Breast epithelium (tissue), 3 donors: Measurements from ENCODE around the gene CTNNAL1.

Source experiments
- CTCF ChIP-seq, 3 donors: fragments of 450-650 bp; IDR thresholded peaks; one replicate each; pipeline ENCODE4 v1.5.1; 2016 to 2017; ENCODE audit warnings: antibody characterized with exemption in 3 of 3, mild to moderate bottlenecking in 3 of 3, moderate library complexity in 3 of 3
- POLR2A ChIP-seq: fragments of 450-650 bp; IDR thresholded peaks from one replicate; pipeline ENCODE4 v1.6.1; 2016; ENCODE audit warnings: antibody characterized with exemption, mild to moderate bottlenecking, moderate library complexity
- POLR2AphosphoS5 ChIP-seq, 3 donors: sonication (generic); formaldehyde crosslinking; IDR thresholded peaks; one replicate each; pipeline ENCODE4 v1.6.1; 2017; ENCODE audit warnings: antibody characterized with exemption in 3 of 3

DNA sequence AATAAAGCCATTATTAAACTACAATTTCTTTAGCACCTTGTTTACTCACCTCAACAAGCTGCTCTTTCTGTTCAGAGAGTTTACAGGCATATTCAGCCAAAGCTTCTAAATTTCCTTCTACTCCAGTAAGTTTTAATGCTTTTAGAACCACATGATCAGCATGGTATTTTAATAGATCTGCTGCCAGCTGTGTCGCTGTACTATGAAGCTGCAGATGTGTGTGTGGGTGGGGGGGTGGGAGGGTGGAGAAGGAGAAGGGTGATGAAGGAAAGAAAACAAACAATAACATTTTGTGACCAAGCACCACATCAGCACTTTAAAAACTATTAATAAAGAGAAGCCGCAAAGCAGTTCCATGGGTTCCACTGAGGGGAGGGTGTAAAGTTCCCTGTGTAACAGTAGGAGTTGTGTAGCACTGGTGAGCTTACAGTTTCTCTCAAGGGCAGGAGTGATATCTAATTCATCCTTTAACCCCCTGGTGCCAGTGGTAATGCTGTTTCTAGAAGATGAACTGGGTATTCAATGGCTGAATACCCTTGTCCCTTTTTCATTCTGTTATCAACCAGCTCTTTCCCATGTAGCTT, 40.6 kb downstream of the CTNNAL1 start:
- TF ChIP-seq CTCF (IDR thresholded peaks at IDR 0.05) (no peak), POLR2A (no peak), POLR2AphosphoS5 (IDR thresholded peaks at IDR 0.05) (no peak)
